Myocyte (in vitro differentiated cells): ENCODE measurements around the gene STX10. TPM values are rescaled to one million over a fixed set of nuclear protein-coding genes. Genes with fewer than 3 reads are reported as not detected.
A peak's percentile ranks its signal among the peaks of the same experiment; 100 is the strongest.

Experiments
- DNase-seq: peaks from one replicate; pipeline ENCODE4 v3.0.0-alpha.2; 2012; ENCODE audit warnings: low read depth
- total RNA-seq: library from RNA; depleted of rRNA; stranded (reverse); fragments of >200 nt; gene quantifications from 2 replicates; pipeline ENCODE4 v1.2.3, GENCODE V29; 2014

Gene STX10
- total RNA-seq, 1 donor from 2014 or later = 85.2 TPM

DNA sequence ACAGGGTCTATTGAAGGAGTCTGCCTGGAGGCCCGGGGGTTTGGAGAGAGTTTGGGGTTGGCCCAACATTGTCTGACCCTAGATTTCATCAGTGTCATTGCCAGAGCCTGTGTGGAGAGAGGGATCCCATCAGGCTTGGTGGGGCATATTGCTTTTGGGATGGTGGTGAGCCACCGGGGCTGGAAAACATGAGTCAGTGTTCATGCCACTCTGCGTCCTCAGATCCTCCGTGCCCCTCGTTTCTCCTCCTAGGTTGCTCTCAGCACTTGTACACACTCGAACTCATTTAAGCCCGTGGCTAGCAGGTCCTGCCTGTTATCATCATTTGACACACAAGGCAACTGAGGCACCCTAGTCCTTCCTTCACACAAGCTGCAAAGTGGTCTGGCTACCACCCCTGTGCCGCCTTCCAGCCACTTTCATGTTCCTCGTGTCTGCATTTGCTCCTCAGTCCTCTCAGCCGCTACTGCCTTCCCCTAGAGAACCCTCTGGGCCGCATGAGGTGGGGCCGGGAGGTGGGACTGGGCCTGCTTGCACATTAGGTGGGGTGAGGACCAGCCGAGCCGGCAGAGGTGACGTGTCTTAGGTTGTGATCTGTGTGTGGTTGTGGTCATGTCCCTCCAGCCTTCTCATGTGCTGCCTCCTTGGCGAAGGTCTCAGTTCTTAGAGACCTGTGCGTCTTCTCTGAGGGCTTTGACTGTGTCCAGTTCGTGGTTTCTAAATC lies 28.5 kb downstream of the STX10 start:
- DNase-seq = peak; percentile 34

DNA sequence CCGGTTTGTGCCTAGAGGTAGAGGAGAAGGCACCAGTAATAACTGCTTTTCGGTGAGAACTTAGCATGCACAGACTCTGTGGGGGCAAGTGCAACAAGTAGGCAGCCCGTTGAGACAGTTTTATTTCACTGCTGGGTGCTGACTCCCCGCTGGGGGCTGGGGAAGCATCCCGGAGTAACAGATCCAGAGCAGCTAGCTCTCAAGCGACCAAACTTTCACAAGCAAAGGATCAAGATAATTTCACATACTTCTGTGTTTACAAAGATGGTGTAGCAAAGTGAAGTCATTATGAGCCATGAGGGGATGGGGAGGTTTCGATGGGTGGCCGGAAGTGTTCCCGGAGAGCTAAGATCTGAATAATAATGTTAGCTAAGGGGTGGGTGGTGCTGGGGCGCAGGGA lies 29.4 kb downstream of the STX10 start:
- no peak for DNase-seq

DNA sequence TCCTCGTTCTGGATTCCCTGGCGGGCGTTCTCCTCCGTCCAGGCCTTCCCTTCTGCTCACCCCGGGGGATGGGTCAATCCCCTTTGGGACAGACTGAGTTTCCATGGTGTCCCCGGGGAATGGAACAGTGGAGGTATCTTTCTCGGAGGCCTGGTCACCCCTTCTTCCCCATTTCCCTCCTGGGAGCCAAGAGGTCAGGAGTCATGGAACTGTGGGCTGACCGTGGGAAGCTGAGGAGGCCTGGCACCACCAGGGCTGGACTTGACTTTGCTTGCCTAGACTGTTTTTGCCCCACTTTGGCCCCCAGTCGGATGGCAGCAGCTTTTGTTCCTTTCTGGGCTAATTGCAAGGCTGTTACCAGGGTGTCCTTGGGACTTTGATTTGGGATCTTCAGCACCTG lies 30.1 kb downstream of the STX10 start:
- no peak for DNase-seq

DNA sequence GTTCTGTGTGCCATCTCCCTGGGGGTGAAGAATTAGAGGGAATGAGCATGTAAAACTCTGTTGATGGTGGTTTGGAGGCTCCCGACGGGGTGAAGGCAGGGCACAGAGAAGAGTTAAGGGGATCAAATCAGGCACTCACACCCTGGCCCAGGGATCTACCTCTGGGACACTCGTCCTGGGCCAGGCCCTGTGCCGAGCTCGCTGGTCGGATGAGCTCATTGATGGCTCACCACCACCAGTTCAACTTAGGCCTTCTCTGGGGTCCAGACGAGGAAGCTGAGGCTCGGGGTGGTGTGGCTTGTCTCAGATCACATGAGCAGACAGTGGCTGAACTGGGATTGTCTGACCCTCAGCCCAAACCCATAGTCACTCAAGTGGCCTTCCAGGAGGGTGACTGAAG lies 30.5 kb downstream of the STX10 start:
- DNase-seq = no peak

DNA sequence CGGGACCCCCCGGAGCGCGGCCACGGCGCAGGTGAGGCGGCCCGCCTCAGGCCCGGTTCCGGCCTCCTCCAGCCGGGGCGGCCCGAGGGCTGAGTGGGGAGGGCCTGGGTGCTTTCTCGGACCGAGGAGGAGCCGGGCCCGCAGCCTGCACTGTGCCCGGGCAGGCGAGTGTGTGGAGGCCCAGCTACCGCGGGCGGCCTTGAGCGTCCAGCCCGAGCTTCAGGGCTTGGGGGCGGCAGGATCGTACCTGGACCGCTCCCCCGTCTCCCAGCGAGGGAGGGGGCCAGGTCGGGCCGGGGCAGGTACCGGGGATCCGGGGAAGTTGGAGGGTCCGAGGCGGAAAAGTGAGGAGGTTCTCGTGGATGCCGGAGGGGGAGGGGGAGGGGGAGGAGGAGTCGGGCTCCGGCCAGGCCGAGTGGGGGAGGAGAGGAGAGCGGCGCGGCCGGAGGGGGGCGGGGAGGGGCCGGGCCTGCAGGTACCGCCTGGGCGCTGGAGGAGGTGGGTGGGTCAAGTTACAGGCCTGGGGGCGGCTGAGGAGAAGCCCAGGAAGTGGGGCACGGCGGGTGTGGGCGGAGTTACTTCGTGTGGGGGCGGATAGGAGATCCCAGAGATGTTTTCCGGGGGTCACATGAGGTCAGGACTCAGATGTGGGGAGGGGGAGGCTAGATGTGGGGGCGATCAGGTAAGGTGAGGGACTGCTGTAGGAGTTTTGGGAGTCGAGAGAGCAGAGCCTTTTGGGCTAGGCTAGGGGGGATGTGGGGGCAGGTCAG lies 31.6 kb downstream of the STX10 start:
- peak; percentile 34 for DNase-seq

DNA sequence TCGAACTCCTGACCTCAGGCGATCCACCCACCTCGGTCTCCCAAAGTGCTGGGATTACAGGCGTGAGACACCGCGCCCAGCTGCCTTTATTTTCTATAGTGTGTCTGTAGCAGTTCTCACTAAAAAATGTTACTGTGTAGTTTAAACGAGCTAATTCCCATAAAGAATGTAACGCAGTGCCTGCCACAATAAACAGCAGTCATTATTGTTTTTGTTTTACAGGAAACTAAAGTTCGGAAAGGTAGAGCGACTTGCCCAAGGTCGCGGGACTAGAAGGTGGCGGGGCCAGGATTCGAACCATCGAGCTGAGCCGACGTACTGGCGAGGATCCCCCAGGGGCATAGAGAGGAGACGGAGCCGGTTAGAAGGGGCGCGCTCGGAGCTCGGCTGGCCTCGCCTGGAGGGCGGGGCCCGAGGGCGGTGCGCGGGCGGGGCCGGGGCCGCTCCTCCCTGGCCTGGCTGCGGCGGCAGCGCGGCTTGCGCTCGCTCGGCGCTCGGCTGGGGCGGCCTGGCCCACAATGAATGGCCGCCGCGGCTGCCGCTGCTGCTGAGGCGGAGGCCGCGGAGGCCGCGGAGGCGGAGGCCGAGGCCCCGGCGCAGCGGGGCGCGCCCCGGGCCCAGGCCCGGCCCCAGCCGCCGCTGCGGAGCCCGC lies 32.3 kb downstream of the STX10 start, which contains the start of gene NACC1:
Gene NACC1, plus strand, starts transcription at position 493 of the 652 bp plus-strand sequence. CDS start 16,944 bp downstream, outside the sequence.
- peak; percentile 87 for DNase-seq

DNA sequence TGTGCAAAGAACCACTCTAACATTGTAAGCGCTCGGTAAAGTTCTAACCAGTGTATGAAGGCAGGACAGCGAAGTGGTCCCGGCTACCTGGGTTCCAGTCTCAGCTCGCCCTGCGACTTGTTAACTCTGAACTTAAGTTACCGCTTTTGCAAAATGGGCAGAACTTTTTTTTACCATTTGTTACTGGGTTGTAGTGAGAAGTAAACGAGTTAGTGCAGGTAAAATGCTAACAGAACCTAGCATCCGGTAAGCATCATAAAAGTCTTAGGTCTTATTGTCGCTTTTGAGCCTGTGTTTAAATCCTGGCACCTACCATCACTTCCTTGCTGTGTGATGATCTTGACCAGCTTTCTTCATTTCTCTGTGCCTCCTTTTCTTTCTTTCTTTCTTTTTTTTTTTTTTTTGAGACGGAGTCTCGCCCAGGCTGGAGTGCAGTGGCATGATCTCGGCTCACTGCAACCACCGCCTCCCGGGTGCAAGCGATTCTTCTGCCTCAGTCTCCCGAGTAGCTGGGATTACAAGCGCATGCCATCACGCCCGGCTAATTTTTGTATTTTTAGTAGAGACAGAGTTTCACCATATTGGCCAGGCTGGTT lies 32.9 kb downstream of the STX10 start:
- no peak for DNase-seq

DNA sequence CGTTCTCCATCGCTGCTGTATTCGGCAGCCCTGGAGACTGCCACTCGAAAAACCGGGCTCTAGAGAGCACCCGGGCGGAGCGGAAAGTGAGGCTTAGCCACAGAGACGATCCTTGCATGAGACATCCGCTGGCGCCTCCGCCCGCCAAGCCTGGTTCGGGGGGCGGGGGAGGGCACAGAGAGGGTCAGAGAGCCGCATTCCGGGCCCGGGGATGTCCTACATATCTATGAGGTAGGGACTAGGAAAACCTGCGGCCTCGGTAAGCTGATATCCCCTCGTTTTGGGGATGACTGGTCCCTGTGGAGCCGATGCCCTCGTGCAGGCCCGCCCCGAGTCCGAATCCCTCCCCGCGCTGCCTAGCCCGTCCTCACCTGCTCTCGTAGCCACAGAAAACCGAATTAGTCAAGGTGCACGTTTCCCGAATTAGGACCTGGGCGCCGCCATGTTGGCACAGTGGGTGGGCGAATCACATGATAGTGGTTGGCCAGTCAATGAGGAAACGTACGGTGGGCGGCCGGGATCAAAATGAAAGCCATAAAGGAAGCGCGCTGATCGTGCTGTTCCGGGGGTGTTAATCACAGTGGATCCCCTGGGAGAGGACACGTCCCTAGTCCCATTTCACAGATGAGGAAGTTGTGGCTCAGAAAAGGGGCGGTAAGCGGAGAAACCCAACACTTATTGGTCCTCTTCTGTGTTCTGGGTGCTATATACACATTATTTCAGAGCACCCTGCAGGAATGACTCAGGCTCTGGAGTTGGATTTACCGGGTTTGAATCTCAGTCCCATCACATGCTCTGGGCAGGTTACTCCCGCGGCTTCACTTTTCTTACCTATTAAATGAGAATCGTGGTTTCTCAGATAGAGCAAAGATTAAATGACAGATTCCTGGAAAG lies 33.6 kb downstream of the STX10 start, which contains the start of gene TRMT1:
Gene TRMT1, minus strand, starts transcription at position 459 of the 894 bp plus-strand sequence. Its CDS starts 341 bp downstream, at position 118.
- peak; percentile 96 for DNase-seq

DNA sequence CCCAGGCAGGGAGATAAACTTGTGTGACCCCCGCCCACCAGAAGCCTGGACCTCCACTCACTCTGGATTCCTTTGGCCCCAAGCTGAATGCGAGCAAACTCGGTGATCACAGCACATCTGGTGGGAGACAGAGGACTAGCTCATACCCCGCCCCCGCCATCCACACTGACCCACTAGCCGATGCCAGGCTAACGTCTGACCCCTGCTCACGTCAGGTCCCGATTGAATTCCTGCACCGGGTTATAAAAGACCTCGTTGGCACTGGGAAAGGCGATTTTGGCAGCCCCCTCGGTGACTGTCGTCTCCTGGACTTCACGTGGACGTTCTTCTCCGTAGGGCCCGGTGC lies 34.3 kb downstream of the STX10 start:
- no peak for DNase-seq

DNA sequence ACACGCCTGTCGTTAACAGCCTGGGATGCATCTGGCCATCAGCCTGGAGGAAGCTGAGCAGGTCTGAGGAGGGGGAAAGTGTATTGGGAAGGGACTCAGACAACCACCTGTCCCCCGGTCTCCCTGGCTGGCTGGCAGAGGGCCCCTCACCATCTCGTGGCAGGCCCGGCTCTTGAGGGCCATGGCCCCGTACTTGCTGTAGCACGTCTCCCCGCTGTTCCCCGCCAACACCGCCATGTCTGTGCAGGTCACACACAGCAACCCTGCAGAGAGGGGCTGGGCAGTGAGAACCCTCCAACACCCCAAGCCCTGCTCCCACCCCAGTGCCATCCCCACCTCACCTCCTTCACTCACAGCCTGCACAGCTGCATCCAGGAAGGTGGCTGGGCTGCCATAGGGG lies 37.6 kb downstream of the STX10 start:
- DNase-seq = no peak

DNA sequence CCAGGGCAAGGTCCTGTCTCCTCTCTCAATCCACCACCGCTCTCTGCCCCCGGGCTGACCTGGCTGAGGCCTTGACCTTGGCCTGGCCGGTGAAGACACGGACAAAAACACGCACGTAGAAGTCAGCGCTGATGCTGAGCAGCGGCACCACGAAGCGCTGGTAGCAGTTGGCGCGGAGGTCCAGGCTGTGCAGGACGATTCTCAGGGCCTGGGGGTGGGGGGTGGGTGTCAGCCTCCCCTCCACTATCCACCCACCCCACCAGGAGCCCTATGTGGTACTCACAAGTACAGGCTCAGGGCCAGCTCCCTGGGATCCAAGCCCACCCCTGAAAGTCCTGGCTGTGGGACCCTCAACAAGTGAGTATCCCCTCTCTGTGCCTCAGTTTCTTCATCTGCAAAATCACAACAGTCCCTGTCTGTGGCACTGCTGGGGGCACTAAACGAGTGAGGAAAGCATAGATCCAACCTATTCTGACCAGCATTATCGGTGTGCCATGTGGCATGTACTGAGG lies 40.0 kb downstream of the STX10 start:
- DNase-seq = no peak

DNA sequence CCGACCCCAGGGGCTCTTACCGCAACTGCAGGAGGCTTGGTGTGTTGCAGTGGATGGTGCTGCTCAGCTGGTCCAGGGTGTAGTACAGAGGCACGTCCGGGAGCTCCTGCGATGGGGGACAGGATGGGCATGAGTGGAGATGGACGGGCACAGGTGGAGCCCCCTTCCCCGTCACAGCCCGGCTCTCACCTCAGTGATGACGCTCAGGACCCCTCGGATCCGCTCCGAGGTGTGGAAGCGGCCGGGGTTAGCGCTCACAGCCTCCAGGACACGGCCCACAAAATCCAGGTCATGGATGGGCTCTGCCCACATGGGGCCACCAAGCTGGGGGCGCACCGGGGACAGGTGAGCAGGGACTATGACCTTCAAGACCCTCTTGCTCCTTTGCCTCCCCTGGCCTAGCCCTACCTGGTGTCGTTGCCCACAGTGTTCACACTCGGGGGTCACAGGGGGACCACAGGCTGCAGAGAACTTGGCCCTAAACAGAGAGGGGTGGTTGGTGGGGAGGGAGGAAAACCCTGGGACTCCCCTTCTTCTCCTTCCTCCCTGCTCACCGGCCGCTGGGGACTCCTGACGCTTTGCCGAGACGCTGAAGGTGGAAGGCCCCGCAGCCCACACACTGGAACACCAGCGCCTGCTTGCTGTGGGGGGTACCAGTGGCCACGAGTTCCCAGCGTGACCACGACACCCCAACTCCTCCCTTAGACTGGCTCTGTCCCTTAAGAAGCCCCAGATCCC lies 40.6 kb downstream of the STX10 start:
- DNase-seq = no peak

DNA sequence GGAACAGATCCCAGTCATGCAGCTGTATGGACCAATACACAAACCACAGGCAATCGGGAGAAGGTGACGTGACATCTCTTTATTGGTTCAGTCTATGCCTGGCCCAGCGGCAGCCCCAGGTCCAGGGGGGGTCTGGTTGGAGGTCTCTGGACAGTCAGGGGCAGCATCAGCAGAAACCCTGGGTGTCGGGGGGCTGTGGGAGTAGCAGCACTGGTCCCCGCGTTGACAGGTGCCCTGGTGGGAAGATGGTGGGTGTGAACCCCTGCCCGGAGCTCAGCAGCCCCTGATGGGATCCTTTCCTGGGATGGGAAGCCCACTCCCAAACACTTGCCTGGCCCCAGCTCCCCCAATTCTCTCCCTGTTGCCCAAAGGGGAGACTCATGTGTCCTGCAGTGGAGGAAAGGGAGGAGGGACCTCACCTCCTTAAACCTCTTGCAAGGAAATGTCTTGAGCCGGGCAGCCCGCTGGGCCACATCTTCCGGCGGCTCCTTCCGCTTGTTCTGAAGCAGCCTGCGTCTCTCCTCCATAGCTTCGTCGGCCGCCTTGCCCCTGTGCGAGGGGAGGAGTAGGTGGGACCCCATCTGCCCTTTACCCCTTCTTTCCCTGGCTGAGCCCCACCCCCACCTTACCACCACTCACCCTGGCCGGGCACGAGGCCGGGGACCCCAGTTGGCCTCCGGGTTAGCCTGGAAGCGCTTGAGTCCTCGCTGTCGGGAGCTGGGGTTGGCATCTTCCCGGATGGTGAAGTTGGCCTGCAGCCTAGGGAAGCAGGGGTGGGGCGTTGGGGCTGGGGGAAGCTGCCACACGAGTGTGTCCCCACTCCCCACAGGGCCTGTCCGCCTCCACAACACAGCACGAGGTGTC lies 45.1 kb downstream of the STX10 start:
- DNase-seq = no peak

DNA sequence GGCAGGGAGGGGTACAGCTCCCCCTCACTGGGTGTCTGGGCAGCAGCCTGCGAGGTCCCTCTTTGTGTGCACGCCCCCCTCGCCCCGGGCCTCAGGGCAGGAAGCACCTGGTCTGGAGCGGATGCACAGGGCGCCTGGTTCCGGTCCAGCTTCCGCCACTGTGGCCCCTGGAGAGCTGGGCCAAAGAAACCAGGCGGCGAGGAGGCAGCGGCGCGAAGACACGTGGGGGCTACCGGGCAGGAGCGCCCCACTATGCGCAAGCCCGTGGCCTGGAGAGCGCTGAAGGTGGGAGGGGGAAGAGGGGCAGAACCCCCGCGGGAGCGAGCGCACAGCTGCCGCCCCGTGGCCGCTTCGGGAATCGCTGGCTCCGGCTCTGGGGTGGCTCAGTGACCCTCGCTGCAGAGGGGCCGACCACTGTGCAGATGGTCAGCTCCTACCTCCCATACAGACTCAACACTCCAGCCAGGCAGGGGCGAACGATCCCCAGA lies 45.8 kb downstream of the STX10 start:
- DNase-seq = no peak

DNA sequence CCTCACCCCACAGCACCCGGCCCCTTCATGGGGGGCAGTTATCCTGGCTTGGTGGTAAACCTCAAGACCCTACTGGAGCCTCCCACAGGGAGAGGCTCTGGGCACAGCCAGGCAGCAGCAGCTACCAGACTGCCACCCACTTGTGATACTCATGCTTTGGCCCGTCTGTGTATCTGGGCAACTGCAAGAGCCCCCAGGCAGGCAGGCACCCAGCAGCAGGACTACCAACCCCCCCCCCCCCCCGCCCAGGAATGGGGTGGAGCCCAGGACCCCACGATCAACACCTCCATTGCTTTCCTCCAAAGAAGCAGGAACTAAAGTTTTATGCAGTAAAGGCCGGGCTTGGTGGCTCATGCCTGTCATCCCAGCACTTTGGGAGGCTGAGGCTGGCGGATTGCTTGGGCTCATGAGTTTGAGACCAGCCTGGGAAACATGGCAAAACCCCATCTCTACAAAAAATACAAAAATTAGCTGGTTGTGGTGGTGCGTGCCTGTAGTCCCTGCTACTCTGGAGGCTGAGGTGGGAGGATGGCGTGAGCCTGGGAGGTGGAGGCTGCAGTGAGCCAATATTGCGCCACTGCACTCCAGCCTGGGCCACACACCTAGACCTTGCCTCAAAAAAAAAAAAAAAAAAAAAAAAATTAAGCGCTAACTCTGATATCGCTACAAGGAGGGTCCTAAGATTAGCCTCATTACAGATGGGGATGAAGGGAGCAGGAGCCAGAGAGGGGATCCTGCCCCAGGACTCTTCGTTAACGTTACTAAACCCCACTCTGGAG lies 46.4 kb downstream of the STX10 start:
- no peak for DNase-seq

DNA sequence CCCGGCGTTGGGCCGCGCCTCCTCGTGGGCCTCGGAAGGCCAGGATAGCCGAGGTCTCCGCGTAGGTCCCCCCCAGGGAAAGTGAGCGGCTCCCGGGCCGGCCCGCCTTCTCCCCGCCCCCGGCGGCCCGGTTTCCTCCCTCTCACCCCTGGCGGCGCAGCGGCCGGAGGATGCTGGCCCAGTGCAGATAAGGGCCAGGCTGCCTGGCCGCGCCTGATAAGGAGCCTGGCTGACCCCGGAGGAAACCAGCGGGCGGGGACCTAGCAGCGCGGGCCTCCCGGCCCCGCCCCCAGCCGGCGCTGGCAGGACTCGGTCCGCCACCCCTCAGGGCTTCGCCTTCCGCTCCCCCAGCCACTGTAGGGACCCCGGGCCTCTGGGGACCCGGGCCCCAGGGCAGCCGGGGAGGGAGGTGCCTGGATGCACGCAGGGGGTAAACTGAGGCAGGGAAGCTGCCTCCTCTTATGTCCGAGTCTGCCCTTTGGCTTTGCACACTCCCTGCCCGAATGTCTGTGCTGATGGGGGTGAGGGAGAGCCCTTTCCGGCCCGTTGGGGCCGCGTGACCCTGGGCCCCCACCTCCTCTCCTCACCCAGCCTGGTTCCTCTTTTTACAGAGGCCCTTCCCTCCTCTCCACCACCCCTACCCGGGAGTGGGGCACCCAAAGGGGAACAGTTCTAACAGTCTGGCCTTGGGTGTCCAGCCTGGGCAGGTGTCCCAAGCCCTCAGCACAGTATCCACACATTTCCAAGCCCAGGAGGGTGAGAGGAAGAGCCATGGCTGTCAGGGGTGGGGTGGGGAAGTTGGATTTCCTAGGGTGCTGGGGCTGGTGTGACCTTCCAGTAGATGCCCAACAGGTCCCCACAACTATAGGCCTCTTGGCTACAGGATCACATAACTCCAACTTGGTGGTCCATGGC lies 47.3 kb downstream of the STX10 start, which contains the start of gene LYL1:
Gene LYL1, minus strand, starts transcription at position 193 of the 915 bp plus-strand sequence. CDS start 1,687 bp downstream, outside the sequence.
- DNase-seq = no peak

DNA sequence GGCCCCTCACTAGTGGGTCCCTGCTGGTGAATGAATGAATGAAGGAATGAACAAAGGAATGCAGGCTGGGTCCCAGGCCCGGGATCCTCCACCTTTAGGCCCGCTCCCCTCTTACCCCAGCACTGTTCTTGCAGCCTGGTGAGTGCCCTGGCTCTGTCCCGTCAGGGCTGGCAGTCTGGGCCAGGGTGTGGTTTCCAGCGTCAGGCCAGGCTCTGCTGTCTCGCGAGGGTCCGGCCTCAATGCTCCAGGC lies 47.8 kb downstream of the STX10 start:
- DNase-seq = no peak
